ENCODE data around the gene EXOC7.
A peak's percentile ranks its signal among the peaks of the same experiment; 100 is the strongest.

The EXOC7 gene

DNA sequence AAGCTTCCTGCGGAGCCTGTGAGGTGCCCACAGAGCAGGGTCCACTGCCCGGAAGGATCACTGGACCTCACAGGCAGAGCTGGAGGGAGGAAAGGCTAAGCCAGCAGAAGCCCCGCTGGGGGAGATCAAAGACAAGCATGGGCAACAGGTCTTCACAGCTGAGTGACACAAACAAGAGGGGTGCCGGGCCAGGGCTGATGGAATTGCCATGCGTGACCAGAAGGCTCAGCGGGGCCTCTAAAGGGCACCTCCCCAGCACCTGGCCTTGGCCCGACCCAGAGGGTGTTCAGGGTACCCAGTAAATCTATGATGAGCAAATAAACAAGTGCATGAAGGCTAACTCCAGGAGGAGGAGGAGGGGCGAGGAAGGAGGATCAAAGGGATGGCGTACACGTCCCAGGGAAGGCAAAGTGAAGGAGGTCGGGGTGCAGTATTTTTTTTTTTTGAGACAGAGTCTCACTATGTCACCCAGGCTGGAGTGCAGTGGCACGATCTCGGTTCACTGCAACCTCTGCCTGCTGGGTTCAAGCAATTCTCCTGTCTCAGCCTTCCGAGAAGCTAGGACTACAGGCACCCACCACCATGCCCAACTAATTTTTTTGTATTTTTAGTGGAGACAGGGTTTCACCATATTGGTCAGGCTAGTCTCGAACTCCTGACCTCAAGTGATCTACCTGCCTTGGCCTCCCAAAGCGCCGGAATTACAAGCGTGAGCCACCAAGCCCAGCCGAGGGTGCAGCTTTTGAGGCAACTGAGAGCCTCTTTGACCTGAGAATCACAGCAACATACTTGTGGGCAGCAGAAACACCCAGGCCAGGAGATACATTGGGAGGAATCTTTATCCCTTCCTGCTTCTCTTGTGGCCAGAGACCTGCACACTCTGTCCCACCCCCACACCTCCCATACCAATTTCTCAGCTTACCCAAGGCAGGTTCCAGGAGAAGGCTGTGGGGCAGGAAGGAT lies 16.1 kb upstream of the EXOC7 start:
- DNase-seq, result no peak

DNA sequence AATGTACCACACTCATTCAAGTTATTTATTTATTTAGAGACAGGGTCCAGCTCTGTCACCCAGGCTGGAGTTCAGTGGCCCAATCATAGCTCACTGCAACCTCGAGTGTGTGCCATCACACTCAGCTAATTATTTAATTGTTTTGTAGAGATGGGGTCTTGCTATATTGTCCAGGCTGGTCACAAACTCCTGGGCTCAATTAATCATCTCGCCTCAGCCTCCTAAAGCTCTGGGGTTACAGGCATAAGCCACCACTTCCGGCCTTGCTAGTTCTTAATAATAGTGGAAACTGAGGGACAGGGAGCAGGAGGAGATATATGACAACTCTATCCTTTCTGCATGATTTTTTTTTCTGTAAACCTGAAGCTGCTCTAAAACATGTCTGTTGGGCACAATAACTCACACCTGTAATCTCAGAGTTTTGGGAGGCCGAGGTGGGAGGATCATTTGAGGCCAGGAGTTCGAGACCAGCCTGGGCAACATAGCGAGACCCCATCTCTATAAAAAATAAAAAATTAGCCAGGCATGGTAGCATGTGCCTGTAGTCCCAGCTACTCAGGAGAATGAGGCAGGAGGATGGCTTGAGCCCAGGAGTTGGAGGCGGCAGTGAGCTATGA lies 11.7 kb upstream of the EXOC7 start:
- no peak for DNase-seq

DNA sequence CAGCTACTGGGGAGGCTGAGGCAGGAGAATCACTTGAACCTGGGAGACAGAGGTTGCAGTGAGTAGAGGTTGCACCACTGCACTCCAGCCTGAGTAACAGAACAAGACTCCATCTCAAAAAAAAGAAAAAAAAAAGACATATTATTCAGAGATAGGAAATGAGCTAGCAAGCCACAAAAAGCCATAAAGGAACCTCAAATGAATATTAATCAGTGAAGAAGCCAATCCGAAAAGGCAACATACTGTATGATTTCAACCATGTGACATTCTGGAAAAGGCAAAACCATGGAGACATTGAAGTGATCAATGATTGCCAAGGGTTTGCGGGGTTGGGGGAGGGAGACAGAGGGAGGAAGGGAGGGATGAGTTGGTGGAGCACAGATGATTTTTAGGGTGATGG lies 8.4 kb upstream of the EXOC7 start:
- no peak for DNase-seq

DNA sequence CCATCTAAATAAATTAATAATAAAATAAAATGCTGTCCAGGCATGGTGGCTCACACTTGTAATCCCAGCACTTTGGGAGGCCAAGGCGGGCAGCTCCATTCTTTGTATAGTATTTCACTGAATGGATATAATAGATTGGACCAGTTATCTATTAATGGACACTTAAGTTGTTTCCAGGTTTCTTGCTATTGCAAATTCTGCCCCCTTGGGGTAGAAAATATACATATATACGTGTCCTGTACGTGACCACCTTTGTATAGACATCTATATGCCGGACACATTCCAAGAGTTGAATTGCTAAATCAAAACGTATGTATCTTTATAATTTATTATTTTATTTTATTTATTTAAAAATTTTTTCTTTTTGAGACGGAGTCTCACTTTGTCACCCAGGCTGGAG lies 3.9 kb upstream of the EXOC7 start:
- peak; percentile 18 to 27 for DNase-seq

DNA sequence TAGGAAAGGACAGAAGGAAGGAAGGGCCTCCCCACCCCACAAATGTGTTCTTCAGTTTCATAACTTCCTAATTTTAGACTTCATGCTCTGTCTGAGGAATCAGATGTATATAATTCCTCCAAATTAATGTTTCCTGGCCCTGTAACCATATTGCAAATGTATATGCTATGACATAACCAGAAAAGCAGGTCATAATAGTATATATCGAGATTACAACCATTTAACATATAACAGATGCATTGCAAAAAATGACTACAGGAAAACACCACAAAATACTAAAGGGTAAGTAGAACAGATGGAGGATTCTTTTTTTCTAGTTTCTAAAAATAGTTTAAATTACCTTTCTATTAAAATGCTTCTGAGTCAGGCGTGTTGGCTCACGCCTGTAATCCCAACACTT lies 3.1 kb upstream of the EXOC7 start:
- DNase-seq, result peak; percentile 35 to 39

DNA sequence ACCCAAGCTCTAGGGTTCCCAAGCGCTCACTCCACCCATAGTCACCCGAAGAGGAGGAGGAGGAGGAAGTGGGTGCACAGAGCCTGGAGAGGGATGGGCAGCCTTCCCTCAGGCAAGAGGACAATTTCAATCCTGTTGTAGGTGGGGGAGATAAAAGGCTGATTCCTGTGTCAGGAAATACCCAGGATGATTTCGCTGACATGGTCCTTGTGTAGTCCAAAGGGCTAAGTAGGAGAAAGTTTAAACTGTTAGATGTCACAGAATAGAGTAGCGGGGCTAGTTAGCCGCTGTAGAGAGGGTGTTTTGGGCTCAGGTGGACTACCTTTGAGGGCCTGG lies 1.3 kb upstream of the EXOC7 start:
- DNase-seq, result no peak

DNA sequence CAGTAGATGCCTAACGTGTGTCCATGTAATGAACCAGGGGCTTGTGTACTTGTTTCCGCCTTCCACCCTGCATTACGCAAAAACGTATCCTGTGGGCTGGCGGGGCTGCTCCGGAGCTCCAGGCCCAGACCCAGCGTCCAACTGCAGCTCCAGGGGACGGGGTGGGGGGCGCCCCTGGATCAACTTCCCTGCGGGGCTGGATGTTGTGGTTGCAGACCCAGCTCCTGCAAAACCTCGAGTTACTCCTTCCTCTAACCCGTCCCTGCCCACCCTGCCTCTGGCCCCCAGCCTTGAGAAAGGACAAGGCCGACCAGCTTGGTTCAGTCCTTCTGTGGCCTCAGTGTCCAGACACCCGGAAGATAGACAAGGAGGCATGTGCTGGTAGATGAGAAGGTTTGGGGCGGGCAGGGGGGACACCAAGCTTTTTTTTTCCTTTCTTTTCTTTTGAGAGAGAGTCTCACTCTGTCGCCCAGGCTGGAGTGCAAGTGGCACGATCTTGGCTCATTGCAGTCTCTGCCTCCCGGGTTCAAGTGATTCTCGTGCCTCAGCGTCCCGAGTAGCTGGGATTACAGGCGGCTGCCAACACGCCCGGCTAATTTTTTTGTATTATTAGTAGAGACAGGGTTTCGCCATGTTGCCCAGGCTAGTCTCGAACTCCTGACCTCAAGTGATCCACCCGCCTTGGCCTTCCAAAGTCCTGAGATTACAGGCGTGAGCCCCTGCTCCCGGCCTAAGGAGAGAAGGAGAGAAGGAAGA lies 731 bp upstream of the EXOC7 start:
- peak in 1 of 2 experiments; percentile 68 for DNase-seq

DNA sequence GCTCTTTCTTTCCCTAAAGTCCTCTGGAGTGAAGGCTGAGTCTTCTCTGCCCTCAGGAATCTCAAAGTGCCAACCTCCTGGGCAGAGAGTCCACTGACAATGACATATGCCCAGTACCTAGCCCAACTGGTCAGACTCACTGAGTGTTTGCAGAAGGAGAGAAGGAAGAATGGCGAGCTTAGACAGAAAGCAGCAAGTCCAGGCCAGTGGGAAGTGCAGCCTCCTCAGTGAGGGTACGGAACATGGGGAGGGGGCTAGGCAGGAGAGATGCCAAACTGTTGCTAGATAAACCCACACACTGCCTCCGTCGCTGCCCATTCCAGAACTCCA lies 678 bp downstream of the EXOC7 start:
- no peak for DNase-seq

DNA sequence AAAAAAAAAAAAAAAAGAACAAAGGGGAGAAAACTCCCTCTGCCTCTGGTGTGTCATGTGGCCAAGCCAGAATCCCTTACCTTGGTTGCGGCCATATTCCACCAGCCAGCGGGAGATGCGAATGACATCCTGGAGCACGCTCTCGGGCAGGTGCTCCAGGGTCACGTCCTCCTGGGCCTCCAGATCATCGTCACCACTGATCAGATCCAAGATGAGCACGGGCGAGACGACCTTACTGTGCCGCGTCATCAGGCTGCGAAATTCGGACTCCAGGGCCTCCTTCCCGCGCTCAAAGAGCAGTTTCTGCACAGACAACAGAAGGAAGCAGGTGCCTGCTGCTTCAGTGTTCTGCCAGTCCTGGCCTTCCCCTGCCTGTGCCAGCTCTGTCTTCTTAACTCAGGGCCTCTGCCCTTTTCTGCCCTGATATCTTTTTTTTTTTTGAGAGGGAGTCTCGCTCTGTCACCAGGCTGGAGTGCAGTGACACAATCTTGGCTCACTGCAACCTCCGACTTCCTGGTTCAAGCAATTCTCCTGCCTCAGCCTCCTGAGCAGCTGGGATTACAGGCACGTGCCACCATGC lies 5.8 kb downstream of the EXOC7 start:
- no peak for DNase-seq

DNA sequence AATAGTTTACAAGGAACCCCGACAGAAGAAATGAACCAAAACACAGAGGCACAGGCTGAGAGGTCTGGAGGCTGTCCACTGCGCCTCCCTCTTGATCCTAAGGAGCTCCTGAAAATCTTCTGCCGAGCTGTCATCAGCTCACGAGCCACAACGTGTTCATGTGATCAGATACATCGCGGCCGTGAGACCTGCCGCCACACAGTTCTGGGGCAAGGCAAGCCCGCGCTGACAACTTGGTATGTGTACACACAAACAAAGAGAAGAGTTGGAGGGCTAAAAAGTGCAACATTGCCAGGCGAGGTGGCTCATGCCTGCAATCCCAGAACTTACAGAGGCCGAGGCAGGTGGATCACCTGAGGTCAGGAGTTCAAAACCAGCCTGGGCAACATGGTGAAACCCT lies 7.6 kb downstream of the EXOC7 start:
- no peak for DNase-seq

DNA sequence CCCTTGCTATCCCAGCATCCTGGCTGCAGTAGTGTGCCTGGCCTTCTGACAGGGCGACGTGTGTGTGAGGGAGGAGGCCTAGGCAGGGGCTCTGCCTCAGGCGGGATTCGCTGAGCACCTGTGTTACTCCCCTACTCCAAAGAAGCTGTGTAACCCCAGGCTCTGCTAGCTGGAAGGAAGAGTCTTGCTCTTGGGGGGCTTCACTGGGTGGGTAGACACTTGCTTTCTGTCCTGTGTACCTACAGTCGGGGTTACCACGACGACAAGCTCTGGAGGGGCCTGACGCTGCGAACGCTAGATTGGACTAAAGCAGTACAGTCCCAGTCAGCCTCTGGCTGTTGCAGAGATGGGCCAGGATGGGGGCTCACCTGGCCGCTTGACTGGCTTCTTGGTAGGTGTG lies 9.5 kb downstream of the EXOC7 start:
- DNase-seq, result no peak

DNA sequence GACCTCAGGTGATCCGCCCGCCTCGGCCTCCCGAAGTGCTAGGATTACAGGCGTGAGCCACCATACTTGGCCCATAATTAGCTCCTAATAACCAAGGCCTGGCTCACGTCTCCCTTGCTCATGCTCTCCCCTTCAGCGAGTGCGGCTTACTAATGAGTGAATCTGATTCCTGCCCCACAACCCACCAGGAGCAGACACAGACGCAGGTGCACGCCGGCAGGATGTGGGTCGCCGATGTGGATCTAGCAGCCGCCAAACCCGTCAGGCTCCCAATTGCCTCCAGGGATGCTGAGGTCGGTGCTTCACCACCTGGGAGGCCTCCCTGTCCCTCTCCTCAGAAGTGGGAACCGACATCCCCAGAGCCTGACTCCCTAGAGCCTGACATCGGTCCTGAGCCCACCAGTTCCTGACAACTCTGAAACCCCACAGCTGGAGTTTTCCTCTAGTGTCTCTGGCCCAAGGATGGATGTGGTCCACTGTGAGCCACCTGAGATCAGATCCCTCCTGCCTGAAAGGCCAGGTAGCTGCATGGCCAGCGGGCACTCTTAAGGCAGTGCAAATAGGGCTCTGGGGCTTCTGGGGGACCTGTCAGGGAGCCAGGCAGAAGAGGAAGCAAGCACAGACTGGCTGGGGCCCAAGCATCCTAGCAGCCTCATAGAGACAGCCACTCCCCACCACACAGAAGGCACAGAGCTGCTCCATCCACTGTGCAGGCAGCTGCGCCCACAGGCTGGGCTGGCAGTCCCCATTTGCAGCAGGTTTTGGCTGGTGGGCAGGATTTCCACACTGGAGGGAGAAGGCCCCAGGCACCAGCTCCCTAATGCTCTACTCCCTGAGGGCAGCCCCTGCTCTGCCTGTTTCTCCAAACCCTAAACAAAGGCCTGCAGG lies 10.8 kb downstream of the EXOC7 start:
- DNase-seq, result no peak

DNA sequence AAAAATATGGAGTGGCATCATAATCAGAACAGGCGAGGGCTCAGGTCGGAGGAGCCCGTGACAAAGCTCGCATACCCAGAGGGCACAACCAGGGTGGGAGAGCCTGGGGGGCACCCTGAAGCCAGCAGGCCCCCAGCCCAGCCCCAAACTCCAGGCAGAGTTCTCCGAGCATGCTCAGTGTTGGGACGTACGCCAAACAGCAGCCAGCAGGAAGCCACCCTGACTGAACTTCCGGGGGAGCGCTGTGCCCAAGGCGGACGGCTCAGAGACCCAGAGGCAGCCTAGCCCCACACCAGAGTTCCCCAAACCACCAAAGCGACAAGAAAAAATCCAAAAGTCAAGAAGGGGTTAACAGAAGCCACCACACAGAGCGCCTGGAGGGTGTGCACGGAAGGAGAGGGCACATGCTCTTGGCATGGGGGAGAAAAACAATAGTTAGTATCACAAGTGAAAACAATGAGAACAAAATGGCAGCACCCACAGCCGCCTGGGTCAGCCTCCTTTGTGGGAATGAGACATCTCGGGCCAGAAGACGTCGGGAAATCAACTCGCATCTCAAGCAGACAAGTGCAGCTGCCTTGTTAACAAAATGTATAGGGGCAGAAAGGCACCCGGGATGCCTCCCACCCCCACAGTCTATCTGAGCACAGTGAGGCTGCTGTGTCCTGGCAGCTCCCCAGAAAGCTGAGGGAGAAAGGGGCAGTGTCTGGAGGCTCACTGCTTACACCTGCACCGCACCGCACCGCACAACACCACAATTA lies 11.9 kb downstream of the EXOC7 start:
- no peak for DNase-seq

DNA sequence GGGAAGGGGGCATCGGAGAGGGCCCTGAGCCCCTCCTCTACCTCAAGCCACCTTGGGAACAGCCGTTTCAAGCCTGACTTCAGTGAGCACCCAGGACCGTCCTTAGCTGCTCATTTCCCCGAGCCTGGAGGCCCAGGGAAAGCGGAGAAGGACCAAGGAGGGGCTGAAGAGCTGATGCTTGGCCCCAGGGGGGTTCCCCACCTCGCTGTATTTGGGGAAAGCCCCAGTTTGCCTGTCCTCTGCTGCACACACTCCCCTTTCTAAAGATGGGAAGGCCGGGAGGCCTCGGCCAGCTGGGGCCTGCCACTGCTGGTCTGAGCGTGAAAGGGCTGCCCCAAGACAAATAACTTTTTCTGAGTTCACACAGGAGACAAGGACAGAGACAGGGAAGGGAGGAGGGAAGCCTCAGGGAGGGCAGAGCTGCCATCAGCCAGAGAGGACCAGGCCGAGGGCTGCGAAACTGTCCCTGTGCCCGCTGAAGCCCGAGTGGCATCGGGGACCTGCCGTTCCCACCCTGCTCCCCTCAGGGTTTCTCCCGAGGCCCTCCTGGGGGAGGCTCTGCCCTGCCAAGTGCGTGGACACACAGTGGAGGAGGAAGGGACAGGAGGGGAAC lies 13.0 kb downstream of the EXOC7 start:
- no peak for DNase-seq

DNA sequence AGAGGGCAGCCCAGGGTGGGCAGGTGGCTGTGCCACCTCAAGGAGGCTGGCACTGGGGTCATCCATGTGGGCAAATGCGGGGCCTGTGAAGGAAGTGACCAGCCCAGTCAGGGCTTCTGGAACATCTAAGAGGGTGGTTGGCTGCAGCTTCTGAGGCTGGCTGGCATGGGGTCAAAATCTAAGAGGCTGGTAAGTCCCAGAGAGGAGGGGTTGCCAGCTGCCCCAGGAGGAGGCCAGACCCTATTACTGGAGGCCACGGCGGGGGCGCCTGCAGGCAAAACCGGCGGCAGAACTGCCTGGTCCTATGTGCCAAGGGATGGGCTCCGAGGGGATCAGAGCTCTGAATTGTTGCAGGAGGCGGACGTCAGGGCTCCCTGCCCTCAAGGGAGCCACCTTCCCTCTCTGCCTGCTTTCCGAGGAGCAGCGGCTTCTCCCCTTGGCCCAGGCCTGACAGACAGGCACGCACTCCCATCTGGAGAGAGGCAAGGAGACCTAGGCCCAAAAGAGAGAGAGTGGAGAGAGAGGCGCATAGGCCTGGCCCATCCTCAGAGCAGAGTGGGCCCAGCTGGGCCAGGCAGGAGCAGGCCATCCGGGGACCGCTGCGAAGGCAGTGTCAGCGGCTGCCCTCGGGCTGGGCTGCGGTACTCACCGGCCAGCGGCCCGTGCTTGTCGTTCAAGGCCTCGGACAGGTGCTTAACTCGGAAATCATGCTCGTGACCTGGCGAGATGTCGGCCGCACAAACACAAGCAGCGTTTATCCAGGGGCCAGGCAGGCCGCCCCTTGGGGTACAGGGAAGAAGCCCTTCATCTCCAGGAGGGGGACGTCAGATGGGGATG lies 13.7 kb downstream of the EXOC7 start:
- DNase-seq, result no peak

DNA sequence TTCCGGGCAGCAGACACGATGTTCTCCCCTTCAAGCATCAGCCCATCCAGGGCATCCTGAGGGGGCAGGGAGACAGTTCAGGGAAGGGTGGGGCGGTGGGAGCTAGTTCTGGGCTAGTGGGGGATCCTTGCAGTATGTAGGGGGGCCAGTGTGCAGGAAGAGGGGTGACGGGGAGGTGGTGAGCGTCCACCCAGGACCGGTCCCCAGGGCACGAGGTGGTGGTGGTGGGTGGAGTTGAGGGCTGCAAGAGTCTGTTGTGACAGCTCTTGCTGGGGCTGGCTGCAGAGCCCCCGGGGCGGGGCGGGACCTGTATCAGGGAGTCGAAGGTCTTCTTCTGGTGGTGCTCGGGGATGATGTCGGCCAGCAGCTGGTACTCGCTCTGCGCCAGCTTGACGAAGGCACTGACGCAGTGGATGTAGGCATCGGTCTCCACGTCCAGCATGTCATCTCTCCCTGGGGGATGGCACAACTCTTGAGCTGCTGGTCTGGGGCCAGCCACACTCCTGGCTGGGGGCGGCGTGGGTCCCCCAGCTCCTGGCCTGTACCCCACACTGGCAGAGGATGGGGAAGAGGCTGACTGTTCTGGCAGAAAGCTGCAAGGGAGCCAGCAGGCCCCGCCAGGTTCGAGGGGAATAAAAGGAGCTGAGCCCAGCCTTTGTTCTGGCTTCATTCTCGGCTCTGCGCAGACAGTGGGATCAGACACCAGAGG lies 14.6 kb downstream of the EXOC7 start:
- DNase-seq, result no peak

DNA sequence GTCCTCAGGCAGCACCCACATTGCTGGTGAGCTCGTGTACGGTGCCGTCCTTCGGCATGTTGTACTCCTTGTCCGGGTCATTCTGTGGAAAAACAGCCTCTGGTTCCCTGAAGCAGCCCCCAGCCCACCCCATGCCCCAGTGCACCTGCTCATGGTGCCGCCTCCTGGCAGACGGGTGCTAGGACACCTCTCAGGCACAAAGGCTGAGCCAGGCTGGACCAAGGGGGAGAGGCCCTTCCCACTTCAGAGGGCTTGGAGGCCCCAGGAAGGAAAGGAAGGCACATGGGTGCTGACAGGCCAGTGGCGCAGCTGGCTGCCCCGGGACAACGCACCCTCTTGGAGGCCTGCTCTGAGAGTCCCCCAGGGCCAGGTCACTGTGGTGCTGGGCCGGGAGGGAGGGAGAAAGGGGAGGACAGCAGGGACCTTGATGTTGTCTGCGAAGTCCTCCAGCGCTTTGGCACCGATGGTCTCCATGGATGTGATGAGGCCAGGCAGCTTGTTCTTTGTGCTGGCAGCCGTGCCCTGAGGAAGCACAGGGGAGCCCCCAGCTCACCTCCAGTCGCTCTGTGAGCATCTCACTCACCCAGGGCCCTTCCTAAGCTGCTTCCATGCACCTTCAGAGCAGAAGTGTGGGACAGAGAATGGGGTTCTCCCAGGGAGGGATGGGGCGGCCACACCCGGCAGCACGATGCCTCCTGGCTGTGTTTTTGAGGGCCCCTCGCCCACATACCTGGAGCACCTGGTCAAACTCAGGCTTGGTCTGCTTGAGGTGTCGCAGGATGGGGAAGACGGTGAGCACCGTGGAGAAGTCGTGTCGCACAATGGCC lies 15.3 kb downstream of the EXOC7 start:
- no peak for DNase-seq

DNA sequence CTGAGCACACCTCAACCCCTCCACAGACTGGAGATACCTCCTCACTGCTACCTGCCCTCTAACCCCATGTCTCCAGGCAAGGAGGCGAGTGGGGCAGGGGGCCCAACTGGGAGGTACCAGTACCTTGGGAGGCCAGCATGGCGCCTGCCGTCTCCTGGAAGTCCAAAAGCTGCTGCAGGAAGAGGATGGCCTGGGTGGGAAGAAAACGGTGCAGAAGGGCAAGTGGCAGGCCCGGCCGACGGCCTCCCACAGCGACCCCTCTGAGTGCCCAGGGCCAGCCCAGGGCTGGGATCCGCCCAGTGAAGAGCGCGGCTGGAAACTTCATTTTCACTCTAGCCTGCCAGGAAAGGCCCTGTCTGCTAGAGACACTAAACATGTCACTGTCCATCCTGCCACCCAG lies 16.1 kb downstream of the EXOC7 start:
- no peak for DNase-seq

DNA sequence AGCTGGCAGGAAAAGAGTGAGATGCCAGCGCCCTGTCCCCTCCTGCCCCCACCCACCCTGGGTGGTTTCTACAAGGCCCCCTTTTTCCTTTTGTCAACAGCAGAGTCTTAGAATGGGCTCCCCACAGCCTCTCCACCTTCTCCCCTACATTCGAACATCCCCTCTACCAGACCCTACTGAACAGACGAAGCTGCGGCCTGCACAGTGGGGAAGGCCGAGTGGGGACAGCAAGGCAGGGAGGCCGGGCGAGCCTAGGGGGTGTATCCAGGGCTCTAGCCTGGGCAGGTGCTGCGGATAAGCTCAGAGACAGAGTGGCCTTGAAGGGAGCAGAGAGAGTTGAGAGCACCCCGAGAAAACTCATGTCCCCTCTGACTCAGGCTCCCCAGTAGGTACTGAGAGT lies 17.2 kb downstream of the EXOC7 start:
- DNase-seq, result no peak

Measured in AML-193 (cell line).